NOMO-1 (cell line): ENCODE results near the gene POLG.

Source experiments
- DNase-seq, 2 experiments: peaks; one replicate each; lab custom pipeline; 2025; ENCODE audit not compliant: unreplicated experiment in 2 of 2; lab: John Stamatoyannopoulos, UW

The POLG gene

GRCh38 chr15:89358435-89358754 is 23.8 kb upstream of the POLG start:
- no peak for DNase-seq

GRCh38 chr15:89356634-89357298 is 22.1 kb upstream of the POLG start:
- peak in 1 of 2 experiments; percentile 12 for DNase-seq

DNA sequence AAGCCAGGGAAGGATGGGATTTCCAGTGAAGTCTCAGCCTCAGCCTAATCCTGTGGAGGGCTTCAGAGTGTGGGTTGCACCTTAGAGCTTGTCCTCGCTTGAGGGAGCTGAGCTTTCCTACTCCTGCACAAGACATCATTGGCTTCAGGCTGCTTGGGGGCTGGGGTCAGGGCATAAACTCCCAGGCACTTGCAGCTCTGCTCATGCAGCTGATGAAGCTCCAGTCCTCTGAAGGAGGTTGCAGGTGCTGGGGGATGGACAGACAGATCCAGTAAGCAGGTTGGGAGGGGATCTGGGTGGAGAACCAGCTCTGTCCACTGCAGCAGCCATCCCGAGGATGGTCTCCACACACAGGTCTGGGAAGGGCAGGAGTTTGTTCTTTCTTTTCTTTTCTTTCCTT is 19.4 kb upstream of the POLG start:
- DNase-seq = no peak

- DNase-seq = no peak
Measured at GRCh38 chr15:89352476-89352875, 17.9 kb upstream of the POLG start.

DNA sequence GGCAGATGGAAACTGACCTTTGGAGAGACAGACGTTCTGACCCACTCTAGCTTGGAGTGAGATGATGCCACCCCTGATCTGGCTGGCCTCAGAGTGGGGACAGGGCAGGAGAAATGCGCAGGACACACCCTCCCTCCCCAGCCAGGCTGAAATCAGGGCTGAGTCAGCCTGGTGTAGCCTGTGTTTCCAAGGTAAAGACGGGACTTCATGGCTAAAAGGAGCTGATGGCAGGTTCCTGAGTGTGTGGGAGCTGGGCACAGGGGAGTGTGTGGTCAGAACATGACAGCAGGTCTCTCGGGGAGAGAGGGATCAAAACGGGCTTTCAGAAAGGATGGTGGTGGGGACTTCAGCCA is 14.6 kb upstream of the POLG start:
- no peak for DNase-seq

- peak; percentile 56 to 79 for DNase-seq
Measured at GRCh38 chr15:89346516-89347231, 12.1 kb upstream of the POLG start.

DNA sequence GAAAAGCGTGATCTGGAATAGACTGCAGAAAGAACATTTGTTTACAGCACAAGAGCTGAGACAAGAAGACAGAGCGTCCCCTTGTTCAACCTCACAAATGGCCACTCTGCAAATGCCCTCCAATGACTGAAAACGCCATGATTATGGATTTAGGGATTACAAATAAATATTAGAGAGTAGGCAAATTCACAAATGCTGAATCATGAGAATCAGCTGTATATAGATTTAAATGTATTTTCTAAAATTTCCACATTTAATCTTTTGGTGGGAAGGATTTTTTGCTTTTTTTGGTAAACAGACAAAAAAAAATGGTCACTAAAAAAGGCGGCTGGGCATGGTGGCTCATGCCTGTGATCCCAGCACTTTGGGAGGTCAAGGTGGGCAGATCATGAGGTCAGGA is 10.6 kb upstream of the POLG start:
- DNase-seq = no peak

- DNase-seq = no peak
Measured at GRCh38 chr15:89342840-89343239, 8.2 kb upstream of the POLG start.

GRCh38 chr15:89341316-89342005 is 6.8 kb upstream of the POLG start:
- no peak for DNase-seq

DNA sequence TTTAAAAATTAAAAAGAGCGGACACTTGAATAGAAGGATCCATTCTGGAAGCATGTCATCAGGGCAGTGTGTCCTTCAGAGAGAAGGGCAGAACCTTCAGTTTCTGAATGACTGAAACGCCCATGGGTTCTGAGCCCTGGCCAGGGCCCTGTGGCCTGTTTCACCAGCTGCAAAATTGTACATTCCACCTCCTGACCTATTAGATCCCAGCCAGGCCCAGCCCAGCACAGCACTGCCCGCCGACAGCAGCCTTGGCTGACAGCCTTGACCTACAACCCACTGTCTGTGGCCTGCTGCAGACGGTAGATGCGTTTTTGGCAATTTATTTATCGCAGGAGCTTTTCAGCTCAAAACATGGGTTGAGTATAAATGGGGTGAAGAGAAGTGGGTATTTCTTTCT is 5.9 kb upstream of the POLG start:
- DNase-seq = no peak

GRCh38 chr15:89338036-89338435 is 3.4 kb upstream of the POLG start:
- no peak for DNase-seq

GRCh38 chr15:89335298-89336041 is 846 bp upstream of the POLG start:
- no peak for DNase-seq

DNA sequence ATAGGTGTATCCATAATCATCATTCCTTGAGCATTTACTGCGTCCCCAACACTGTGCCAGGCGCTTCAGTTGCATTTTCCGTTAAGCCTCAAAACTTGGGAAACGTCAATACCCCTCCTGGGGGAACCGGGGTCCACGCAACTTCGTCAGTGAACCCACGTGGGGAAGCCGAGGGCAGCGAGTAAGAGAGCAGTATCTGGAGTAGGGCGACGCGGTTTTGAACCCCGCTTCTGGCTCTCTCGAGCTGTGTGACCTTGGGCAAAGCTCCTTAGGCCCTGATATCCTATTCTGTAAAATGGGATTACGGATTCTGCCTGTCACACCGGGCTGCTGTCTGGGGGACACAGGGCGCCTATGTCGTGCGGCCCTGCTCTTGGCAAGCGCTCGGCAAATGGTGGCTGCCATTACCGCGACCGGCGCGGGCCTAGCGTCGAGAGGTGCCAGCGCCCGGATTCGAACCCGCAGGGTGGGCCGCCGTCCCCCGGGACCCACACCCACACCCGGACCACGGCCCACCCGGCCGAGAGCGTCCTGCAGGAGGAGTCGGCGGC is 590 bp downstream of the POLG start:
- peak; percentile 23 to 65 for DNase-seq

DNA sequence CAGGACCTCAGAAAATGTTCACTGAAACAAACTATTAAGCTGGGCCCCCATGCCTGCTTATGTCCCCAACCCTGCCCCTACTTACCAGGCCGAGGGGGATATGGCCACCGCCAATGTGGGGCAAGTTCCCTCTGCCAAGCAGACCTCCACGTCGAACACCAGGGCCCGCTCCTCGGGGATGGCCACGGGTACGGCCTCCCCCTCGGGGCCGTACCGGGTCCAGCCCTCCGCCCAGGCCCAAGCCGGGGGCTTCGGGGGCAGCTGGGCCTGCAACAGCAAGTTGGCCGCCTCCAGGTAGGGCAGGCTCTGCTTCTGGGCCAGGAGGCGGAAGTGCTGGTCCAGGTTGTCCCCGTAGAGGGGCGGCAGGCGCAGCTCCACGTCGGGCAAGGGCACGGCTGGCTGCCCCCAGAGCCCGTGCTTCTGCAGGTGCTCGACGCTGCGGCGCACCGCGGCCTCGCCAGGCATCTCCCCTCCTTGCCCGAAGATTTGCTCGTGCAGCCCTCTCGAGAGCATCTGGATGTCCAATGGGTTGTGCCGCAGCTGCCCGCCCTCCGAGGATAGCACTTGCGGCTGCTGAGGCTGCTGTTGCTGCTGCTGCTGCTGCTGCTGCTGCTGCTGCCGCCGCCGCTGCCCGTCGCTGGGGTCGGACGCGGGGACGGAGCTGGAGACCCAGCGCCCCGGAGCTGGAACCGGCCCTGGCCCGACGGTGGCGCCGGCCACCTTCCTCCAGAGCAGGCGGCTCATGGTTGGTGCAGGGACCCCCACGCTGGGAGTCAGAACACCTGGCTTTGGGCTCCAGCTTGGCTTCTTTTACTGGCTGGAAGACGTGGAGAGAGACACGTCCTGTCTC is 1.4 kb downstream of the POLG start:
- no peak for DNase-seq

GRCh38 chr15:89332446-89332845 is 2.2 kb downstream of the POLG start:
- no peak for DNase-seq

DNA sequence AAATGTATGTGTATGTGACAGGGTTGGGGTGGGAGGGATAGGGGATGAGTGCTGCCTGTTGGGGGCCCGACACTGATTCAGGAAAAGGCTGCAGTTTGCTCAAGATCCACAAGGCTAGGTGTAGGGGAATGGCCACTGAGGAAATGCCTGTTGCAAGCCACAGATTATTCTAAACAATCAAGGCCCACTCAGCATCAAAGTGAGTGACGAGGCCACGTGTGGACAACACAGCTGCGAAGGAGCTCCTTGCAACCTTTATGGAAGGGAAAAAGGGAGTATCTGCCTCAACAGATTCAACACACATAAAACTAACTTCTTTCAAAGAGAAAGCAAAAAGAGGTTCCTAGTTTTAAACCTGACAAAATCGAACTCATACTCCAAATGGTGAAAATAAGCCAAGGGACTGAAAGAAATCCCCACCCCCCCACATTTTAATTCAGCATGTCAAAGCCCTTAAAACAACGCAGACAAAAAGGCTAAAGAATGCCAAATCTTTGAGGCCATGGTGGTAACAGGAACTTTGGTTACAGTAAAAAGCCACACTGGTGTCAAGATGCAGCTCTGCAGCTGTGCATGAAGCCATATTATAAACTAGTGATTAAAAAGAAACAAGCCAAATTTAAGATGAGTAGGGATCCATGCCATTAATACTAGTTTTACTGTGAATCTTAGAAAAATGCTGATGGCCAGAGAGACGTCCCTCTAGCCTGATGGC is 3.6 kb downstream of the POLG start:
- no peak for DNase-seq

GRCh38 chr15:89330119-89330518 is 4.5 kb downstream of the POLG start:
- no peak for DNase-seq

GRCh38 chr15:89329329-89330084 is 5.1 kb downstream of the POLG start:
- no peak for DNase-seq
